GM06990 (cell line): ENCODE data around the gene CARD8.
A peak's percentile ranks its signal among the peaks of the same experiment; 100 is the strongest.

Source experiments
- DNase-seq: peaks from one replicate; pipeline ENCODE4 v3.0.0-alpha.2; 2011; ENCODE audit not compliant: insufficient read length; ENCODE audit errors: extremely low read depth
- H3K27me3 ChIP-seq: replicated peaks from 2 replicates; pipeline ENCODE4 v1.6.0; 2011; ENCODE audit warnings: low read length; ENCODE audit not compliant: control insufficient read depth, insufficient read depth
- H3K36me3 ChIP-seq: 2 replicates; pipeline ENCODE4 v1.5.1; 2011; ENCODE audit warnings: low read length; ENCODE audit not compliant: control insufficient read depth, insufficient read depth
- H3K4me3 ChIP-seq: replicated peaks from 2 replicates; pipeline ENCODE4 v1.5.1; 2011; ENCODE audit warnings: low read depth, mild to moderate bottlenecking, control low read depth, low read length
- CTCF ChIP-seq: IDR thresholded peaks from 2 replicates; pipeline ENCODE4 v1.5.1; 2011; ENCODE audit warnings: low read length, control low read depth, mild to moderate bottlenecking, inconsistent platforms; ENCODE audit not compliant: insufficient read depth, poor library complexity, severe bottlenecking

The CARD8 gene

GRCh38 chr19:48253999-48254398, 1.7 kb downstream of the CARD8 start:
- H3K27me3 ChIP-seq: no peaks in the 10 kb centered on the region
- H3K4me3 ChIP-seq: no peak overlapping the region
- no peaks in the 10 kb centered on the region for H3K36me3 ChIP-seq
- no peak for DNase-seq
- no peak for TF ChIP-seq CTCF

GRCh38 chr19:48252609-48253008, 3.1 kb downstream of the CARD8 start:
- Histone ChIP-seq H3K4me3 (no peak overlapping the region), H3K36me3 (no peaks in the 10 kb centered on the region), H3K27me3 (no peaks in the 10 kb centered on the region)
- DNase-seq: no peak
- TF ChIP-seq CTCF: no peak

GRCh38 chr19:48250290-48251025, 5.3 kb downstream of the CARD8 start:
- no peak for DNase-seq
- no peak overlapping the region for H3K4me3 ChIP-seq
- no peak for TF ChIP-seq CTCF
- 0 out of 2 replicates have a peak, but pooled peaks cover 3% of the 10 kb centered on the region for H3K36me3 ChIP-seq
- no peaks in the 10 kb centered on the region for H3K27me3 ChIP-seq

GRCh38 chr19:48249502-48250014, 6.2 kb downstream of the CARD8 start:
- no peaks in the 10 kb centered on the region for H3K27me3 ChIP-seq
- peak; percentile 76 for DNase-seq
- TF ChIP-seq CTCF: no peak
- peak overlapping the region; percentile 60 for H3K4me3 ChIP-seq
- H3K36me3 ChIP-seq: 0 out of 2 replicates have a peak, but pooled peaks cover 3% of the 10 kb centered on the region

- Histone ChIP-seq H3K27me3 (no peaks in the 10 kb centered on the region), H3K36me3 (0 out of 2 replicates have a peak, but pooled peaks cover 3% of the 10 kb centered on the region), H3K4me3 (peak overlapping the region; percentile 60)
- DNase-seq: no peak
- no peak for TF ChIP-seq CTCF
Measured at GRCh38 chr19:48248081-48248833, 7.5 kb downstream of the CARD8 start.
